ENCODE results near the gene NCK2. TPM values are rescaled to one million over a fixed set of nuclear protein-coding genes. Genes with fewer than 3 reads are reported as not detected.
A peak's percentile ranks its signal among the peaks of the same experiment; 100 is the strongest.

The NCK2 gene
- total and polyA plus RNA-seq, 10 of the 15 experiments (the other 5 are each of a cell fraction or from before 2014, with no cell fraction given), result 1.2 to 30.9 (median 14.1) TPM

DNA sequence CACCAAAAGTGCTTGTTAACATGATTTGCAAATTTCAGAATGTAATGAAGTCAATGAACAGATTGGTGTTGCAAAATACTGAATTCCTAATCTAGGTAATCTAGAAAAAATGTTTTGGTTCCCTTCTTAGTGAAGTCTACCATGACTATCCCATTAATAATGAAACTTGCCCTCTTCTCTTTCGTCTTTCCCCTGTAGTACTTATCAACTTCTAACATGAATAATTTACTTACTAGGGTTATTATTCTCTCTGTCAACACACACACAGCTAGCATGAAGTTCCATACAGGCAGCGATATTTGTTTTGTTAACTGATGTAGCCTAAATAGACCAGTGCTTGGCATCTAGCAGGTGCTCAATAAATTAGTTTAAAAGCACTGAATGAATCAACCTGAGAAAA is 160.2 kb downstream of the NCK2 start (continued):
- TF ChIP-seq, protein P1, sequence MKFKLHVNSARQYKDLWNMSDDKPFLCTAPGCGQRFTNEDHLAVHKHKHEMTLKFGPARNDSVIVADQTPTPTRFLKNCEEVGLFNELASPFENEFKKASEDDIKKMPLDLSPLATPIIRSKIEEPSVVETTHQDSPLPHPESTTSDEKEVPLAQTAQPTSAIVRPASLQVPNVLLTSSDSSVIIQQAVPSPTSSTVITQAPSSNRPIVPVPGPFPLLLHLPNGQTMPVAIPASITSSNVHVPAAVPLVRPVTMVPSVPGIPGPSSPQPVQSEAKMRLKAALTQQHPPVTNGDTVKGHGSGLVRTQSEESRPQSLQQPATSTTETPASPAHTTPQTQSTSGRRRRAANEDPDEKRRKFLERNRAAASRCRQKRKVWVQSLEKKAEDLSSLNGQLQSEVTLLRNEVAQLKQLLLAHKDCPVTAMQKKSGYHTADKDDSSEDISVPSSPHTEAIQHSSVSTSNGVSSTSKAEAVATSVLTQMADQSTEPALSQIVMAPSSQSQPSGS (IDR thresholded peaks at IDR 0.05; ENCODE audit: low read length), result peak; percentile 50; the same call in 1 of the 2 replicates
- TF ChIP-seq, protein P2, sequence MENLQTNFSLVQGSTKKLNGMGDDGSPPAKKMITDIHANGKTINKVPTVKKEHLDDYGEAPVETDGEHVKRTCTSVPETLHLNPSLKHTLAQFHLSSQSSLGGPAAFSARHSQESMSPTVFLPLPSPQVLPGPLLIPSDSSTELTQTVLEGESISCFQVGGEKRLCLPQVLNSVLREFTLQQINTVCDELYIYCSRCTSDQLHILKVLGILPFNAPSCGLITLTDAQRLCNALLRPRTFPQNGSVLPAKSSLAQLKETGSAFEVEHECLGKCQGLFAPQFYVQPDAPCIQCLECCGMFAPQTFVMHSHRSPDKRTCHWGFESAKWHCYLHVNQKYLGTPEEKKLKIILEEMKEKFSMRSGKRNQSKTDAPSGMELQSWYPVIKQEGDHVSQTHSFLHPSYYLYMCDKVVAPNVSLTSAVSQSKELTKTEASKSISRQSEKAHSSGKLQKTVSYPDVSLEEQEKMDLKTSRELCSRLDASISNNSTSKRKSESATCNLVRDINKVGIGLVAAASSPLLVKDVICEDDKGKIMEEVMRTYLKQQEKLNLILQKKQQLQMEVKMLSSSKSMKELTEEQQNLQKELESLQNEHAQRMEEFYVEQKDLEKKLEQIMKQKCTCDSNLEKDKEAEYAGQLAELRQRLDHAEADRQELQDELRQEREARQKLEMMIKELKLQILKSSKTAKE (IDR thresholded peaks at IDR 0.05; ENCODE audit: low read depth, poor library complexity, severe bottlenecking), result peak; percentile 27
- TF ChIP-seq NFIC (IDR thresholded peaks at IDR 0.05; ENCODE audit: low read depth, low read length) (0 out of 2 replicates have a peak, but pooled peaks have one; percentile 49), POU2F2 (IDR thresholded peaks at IDR 0.05; ENCODE audit: borderline replicate concordance, low read depth, low read length) (no peak), IRF4 (IDR thresholded peaks at IDR 0.05; ENCODE audit: low read depth, low read length) (peak; percentile 57; the same call in 1 of the 2 replicates), TCF12 (IDR thresholded peaks at IDR 0.05; ENCODE audit: low read depth, low read length) (no peak), NR2F1 (conservative IDR thresholded peaks at IDR 0.05) (0 out of 2 replicates have a peak, but pooled peaks have one; percentile 17), SPI1 (IDR thresholded peaks at IDR 0.05; ENCODE audit: borderline replicate concordance, insufficient read depth, low read depth, low read length) (peak; percentile 26; the same call in 1 of the 2 replicates), IKZF2 (IDR thresholded peaks at IDR 0.05) (peak in 1 of 2 experiments; percentile 17; a peak in 2 of 4 replicates), FOS (IDR thresholded peaks at IDR 0.05; ENCODE audit: borderline replicate concordance, extremely low read depth, insufficient read length) (no peak), BHLHE40 (IDR thresholded peaks at IDR 0.05; ENCODE audit: borderline replicate concordance in 1 of 2, low read depth in 2 of 2, low read length in 1 of 2) (no peak), PML (IDR thresholded peaks at IDR 0.05; ENCODE audit: low read length) (no peak)

Measured in GM12878 (cell line).